ENCODE results near the gene TMEM238. TPM values are rescaled to one million over a fixed set of nuclear protein-coding genes. Genes with fewer than 3 reads are reported as not detected.
A peak's percentile ranks its signal among the peaks of the same experiment; 100 is the strongest.

The TMEM238 gene
- total RNA-seq, 5 donors from 2014 or later (not counting 1 experiment from before 2014, with no cell fraction given): 10.8 to 23.2 (median 20.0) TPM

DNA sequence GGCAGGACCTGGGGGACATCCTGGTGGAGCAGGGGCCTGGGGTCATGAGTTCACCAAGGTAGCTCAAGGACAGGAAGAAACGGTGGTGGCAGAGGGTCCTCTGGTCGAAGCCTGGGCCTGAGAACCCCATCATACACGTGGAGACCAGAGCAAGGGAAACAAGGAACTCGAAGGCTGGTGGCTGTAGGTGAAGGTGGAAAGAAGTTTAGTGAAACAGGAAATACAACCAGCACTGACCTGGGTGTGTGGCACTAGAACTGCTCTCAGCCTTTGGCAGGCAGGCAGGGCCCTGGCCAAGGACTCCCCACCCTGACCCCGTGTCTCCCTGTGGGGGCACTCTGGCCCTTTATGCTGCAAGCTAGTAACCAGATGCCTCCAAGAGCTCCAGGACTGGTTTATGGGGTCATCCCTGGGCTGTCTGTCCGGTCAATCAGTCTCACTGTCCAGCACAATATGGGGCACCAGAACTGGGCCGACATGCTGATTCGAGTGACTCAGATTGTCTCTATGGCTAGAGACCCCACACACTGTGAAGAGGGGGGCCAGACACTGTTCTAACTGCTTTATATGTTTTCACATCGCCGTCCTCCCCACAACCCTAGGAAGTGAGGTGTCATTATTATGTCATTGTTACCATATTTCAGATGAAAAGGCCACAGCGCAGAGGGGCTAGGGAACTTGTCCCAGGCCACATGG is 33.3 kb downstream of the TMEM238 start:
- Mint-ChIP-seq H3K27me3 (peaks cover 24 to 38% of the 10 kb centered on the region in 2 donors), H3K9me3 (no peaks in the 10 kb centered on the region), H3K27ac (peak overlapping the region in 1 of 2 donors; percentile 43), H3K36me3 (no peaks in the 10 kb centered on the region), H3K4me1 (peaks cover 19 to 33% (median 20%) of the 10 kb centered on the region in 3 donors), H3K4me3 (no peak overlapping the region)
- Histone ChIP-seq H3K27ac (ENCODE audit: low read length) (no peak overlapping the region), H3K4me3 (ENCODE audit: control insufficient read depth in 1 of 2, extremely low read depth in 1 of 2, low read length in 1 of 2) (no peak overlapping the region), H3K4me1 (ENCODE audit: control insufficient read depth in 1 of 2, extremely low read depth in 1 of 2, insufficient read depth in 2 of 2, low read length in 2 of 2) (peaks cover 0 to 33% of the 10 kb centered on the region in 2 experiments), H3K27me3 (replicated peaks in 1 of 2; ENCODE audit: control insufficient read depth in 2 of 2, extremely low read depth in 1 of 2, insufficient read depth in 2 of 2, low read length in 1 of 2) (peaks cover 0 to 57% of the 10 kb centered on the region in 2 experiments), H3K36me3 (ENCODE audit: control insufficient read depth in 2 of 2, extremely low read depth in 1 of 2, insufficient read depth in 1 of 2, low read length in 1 of 2) (no peaks in the 10 kb centered on the region), H3K9me3 (no peaks in the 10 kb centered on the region)
- ATAC-seq (replicated peaks in 1 of 4) (no peak), DNase-seq (no peak)
- CTCF ChIA-PET: no interaction called here
- POLR2A ChIA-PET: interaction anchor here in 1 of 2 donors (0.5 kb wide), 1 partner anchor 56 kb away, joined by 3 read pairs; no protein-coding TSS in a partner anchor
- 65% methylated on average over 8 of the region's 11 CpGs for WGBS (ENCODE audit: insufficient coverage)

DNA sequence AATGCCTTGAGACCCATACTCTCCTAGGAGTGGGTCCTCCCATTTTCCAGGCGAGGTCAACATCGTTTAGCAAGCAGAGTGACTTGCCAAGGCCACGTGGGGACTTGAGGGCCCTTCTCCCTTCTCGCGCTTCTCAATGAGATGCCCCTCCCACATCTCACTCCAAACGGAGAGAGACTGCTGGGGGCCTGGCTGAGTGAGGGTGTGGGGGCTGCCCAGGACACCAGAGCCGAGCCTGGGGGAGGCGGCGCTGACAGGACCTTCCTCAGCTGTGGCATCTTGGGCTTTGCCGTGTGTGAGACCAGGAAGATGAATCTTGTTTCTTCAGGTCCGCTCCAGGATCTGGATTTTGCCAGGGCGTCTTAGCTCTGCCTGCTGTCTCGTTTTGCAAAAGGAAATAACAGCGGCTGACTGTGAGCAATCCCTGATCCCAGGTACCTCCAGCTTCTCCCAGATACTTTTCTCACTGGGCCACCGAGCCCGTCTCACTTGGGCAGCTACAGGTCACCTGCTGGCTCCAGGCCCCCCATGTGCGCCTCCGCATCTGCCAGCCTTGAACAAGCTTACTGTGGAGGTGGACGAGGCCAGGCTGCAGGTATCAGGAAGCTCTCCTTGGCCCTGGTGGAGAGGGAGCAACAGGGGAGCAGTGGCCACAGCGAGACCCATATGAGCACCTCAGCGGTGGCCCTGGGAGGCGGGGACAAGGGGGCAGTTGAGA is 35.6 kb downstream of the TMEM238 start:
- ChIA-PET POLR2A (interaction anchor here in 1 of 2 donors (1.6 kb wide), 1 partner anchor 10 kb away, joined by 5 read pairs; the partner anchor contains the start of gene KMT5C), CTCF (interaction anchor here in 1 of 2 donors (0.6 kb wide), 1 partner anchor 122 kb away, joined by 3 read pairs; no protein-coding TSS in a partner anchor)

DNA sequence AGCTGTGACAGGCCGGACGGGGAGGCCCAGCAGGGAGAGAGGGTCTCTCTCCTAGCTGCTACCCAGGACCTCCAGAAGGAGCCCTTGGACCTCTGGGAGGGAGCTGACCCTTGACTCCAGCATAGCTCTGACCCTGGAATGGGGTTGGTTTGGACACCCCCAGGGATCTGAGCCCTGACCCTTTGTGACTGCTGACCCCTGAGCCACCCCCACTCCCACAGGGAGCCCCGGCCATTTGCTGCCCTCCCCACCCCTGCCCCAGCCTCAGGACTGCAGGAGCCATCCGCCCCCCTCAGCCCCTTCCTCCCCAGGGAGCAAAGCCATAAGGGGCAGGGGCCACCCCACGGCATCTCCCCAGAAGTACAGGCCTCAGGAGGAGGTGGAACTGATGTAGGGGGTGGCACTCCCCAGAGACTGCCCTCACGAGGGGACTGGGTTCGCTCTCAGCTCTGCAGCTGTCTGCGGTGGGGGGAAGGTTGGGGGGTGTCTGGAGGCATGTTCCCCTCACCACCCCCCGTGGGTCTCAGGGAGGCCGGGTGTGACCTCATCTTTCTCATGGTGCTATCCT is 36.6 kb downstream of the TMEM238 start:
- Mint-ChIP-seq H3K27ac (no peak overlapping the region), H3K9me3 (no peaks in the 10 kb centered on the region), H3K27me3 (peaks cover 15 to 22% of the 10 kb centered on the region in 2 donors), H3K4me1 (peaks cover 7 to 15% (median 8%) of the 10 kb centered on the region in 3 donors), H3K36me3 (peaks cover 16% of the 10 kb centered on the region), H3K4me3 (no peak overlapping the region)
- H3K27ac ChIP-seq (ENCODE audit: low read length): no peak overlapping the region
- peaks cover 3 to 10% of the 10 kb centered on the region in 2 donors for H3K36me3 ChIP-seq (ENCODE audit: control insufficient read depth in 2 of 2, extremely low read depth in 1 of 2, insufficient read depth in 1 of 2, low read length in 1 of 2)
- H3K27me3 ChIP-seq (replicated peaks in 1 of 2; ENCODE audit: control insufficient read depth in 2 of 2, extremely low read depth in 1 of 2, insufficient read depth in 2 of 2, low read length in 1 of 2): peaks cover 0 to 28% of the 10 kb centered on the region in 2 experiments
- no peak overlapping the region for H3K4me3 ChIP-seq (ENCODE audit: control insufficient read depth in 1 of 2, extremely low read depth in 1 of 2, low read length in 1 of 2)
- WGBS (ENCODE audit: insufficient coverage): no CpG with 5 or more reads among the region's 10 CpGs
- H3K4me1 ChIP-seq (ENCODE audit: control insufficient read depth in 1 of 2, extremely low read depth in 1 of 2, insufficient read depth in 2 of 2, low read length in 2 of 2): peaks cover 0 to 9% of the 10 kb centered on the region in 2 experiments
- DNase-seq (no peak), ATAC-seq (replicated peaks in 1 of 4) (no peak)
- CTCF ChIA-PET: no interaction called here
- H3K9me3 ChIP-seq: no peaks in the 10 kb centered on the region
- POLR2A ChIA-PET: interaction anchor here in 1 of 2 donors (1.6 kb wide), 1 partner anchor 9 kb away, joined by 5 read pairs; the partner anchor contains the start of gene KMT5C

More for the DNA sequence above, 35.6 kb downstream of the TMEM238 start:
- Histone ChIP-seq H3K4me1 (ENCODE audit: control insufficient read depth in 1 of 2, extremely low read depth in 1 of 2, insufficient read depth in 2 of 2, low read length in 2 of 2) (peaks cover 0 to 18% of the 10 kb centered on the region in 2 experiments), H3K36me3 (ENCODE audit: control insufficient read depth in 2 of 2, extremely low read depth in 1 of 2, insufficient read depth in 1 of 2, low read length in 1 of 2) (peaks cover 2 to 3% of the 10 kb centered on the region in 2 donors), H3K4me3 (ENCODE audit: control insufficient read depth in 1 of 2, extremely low read depth in 1 of 2, low read length in 1 of 2) (no peak overlapping the region), H3K27ac (ENCODE audit: low read length) (no peak overlapping the region), H3K27me3 (replicated peaks in 1 of 2; ENCODE audit: control insufficient read depth in 2 of 2, extremely low read depth in 1 of 2, insufficient read depth in 2 of 2, low read length in 1 of 2) (peaks cover 0 to 38% of the 10 kb centered on the region in 2 experiments), H3K9me3 (no peaks in the 10 kb centered on the region)
- ATAC-seq (replicated peaks in 1 of 4) (no peak), DNase-seq (no peak)
- Mint-ChIP-seq H3K4me3 (no peak overlapping the region), H3K9me3 (no peaks in the 10 kb centered on the region), H3K27me3 (peaks cover 24 to 32% of the 10 kb centered on the region in 2 donors), H3K27ac (no peak overlapping the region), H3K4me1 (peaks cover 16 to 24% (median 18%) of the 10 kb centered on the region in 3 donors), H3K36me3 (peaks cover 11% of the 10 kb centered on the region)
- WGBS (ENCODE audit: insufficient coverage): 95% methylated on average over 10 of the region's 22 CpGs

DNA sequence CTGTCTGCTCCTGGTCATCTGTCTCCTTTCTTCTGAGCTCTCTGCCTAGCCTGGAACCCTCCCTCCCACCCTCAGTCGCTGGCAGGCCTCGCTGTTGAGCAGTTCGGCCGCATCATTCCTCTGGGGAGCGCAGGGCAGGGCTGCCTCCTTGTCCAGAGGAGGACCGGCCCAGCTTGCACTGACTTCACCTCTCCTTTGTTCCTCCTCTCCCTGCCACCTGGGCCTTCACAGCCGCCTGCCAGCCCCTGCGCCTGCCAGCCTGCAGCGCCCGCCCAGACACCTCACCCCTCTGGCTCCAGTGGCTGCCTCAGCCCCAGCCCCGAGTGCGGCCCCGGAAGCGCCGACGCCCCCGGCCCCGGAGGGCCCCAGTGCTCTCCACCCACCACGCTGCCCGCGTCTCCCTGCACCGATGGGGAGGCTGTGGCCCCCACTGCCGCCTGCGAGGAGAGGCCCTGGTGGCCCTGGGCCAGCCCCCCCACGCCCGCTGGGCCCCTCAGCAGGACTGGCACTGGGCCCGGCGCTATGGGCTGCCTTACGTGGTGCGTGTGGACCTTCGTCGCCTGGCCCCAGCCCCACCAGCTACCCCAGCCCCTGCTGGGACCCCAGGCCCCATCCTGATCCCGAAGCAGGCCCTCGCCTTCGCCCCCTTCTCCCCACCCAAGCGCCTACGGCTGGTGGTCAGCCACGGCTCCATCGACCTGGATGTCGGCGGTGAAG is 37.2 kb downstream of the TMEM238 start:
- WGBS (ENCODE audit: insufficient coverage): 93% methylated on average over 31 of the region's 41 CpGs
- Histone ChIP-seq H3K9me3 (no peaks in the 10 kb centered on the region), H3K4me1 (ENCODE audit: control insufficient read depth in 1 of 2, extremely low read depth in 1 of 2, insufficient read depth in 2 of 2, low read length in 2 of 2) (peaks cover 0 to 3% of the 10 kb centered on the region in 2 experiments), H3K27me3 (replicated peaks in 1 of 2; ENCODE audit: control insufficient read depth in 2 of 2, extremely low read depth in 1 of 2, insufficient read depth in 2 of 2, low read length in 1 of 2) (peaks cover 0 to 22% of the 10 kb centered on the region in 2 experiments), H3K27ac (ENCODE audit: low read length) (no peak overlapping the region), H3K4me3 (ENCODE audit: control insufficient read depth in 1 of 2, extremely low read depth in 1 of 2, low read length in 1 of 2) (no peak overlapping the region), H3K36me3 (ENCODE audit: control insufficient read depth in 2 of 2, extremely low read depth in 1 of 2, insufficient read depth in 1 of 2, low read length in 1 of 2) (peaks cover 3 to 13% of the 10 kb centered on the region in 2 donors)
- no peaks in the 10 kb centered on the region for H3K9me3 Mint-ChIP-seq
- H3K36me3 Mint-ChIP-seq: peaks cover 16% of the 10 kb centered on the region
- no peak overlapping the region for H3K4me3 Mint-ChIP-seq
- peaks cover 3 to 10% (median 5%) of the 10 kb centered on the region in 3 donors for H3K4me1 Mint-ChIP-seq
- no peak for DNase-seq
- no peak overlapping the region for H3K27ac Mint-ChIP-seq
- ChIA-PET POLR2A (interaction anchor here in 1 of 2 donors (1.6 kb wide), 1 partner anchor 8 kb away, joined by 5 read pairs; the partner anchor contains the start of gene KMT5C), CTCF (no interaction called here)
- H3K27me3 Mint-ChIP-seq: peaks cover 9 to 16% of the 10 kb centered on the region in 2 donors
- ATAC-seq (replicated peaks in 1 of 4): peak in 1 of 4 experiments; percentile 16

DNA sequence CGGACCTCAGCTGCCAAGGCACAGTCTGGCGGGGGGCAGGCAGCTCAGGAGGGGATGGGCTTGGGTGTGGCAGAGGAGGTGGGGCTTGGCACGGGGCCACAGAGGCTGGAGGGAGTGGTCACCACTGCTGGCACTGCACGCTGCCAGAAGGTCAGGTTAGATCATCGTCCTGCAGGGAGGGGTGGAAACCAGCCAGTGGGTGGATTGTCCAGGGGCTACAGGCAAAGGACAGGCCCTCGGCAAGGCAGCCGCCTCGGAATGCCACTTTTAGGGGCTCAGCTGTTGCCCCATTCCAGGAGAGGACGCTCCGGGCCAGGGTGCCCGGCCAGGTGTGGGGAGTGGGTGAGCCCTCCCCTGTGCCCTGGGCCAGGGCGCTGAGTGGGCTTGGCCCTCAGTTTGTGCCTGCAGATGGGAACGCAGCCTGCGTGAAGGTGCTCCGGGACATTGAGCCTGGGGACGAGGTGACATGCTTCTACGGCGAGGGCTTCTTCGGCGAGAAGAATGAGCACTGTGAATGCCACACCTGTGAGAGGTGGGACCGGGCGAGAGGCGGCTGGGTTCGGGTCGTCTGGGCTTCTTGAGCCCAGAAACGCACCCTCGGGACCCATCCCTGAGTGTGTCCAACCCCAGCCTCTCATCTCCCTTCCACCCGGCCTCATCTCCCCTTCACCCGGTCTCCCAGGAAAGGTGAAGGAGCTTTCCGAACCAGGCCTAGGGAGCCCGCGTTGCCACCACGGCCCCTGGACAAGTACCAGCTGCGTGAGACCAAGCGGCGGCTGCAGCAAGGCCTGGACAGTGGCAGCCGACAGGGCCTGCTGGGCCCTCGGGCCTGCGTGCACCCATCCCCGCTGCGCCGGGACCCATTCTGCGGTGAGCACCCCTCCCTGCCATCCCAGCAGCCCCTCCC is 38.0 kb downstream of the TMEM238 start:
- Histone ChIP-seq H3K27me3 (replicated peaks in 1 of 2; ENCODE audit: control insufficient read depth in 2 of 2, extremely low read depth in 1 of 2, insufficient read depth in 2 of 2, low read length in 1 of 2) (peaks cover 0 to 14% of the 10 kb centered on the region in 2 experiments), H3K27ac (ENCODE audit: low read length) (no peak overlapping the region), H3K9me3 (no peaks in the 10 kb centered on the region), H3K4me1 (ENCODE audit: control insufficient read depth in 1 of 2, extremely low read depth in 1 of 2, insufficient read depth in 2 of 2, low read length in 2 of 2) (peaks cover 2 to 9% of the 10 kb centered on the region in 2 experiments), H3K36me3 (ENCODE audit: control insufficient read depth in 2 of 2, extremely low read depth in 1 of 2, insufficient read depth in 1 of 2, low read length in 1 of 2) (peaks cover 3 to 13% of the 10 kb centered on the region in 2 donors), H3K4me3 (ENCODE audit: control insufficient read depth in 1 of 2, extremely low read depth in 1 of 2, low read length in 1 of 2) (no peak overlapping the region)
- POLR2A ChIA-PET: no interaction called here
- no peak overlapping the region for H3K4me3 Mint-ChIP-seq
- ATAC-seq (replicated peaks in 1 of 4) (peak in 1 of 4 experiments; percentile 11), DNase-seq (no peak)
- CTCF ChIA-PET: no interaction called here
- peaks cover 16% of the 10 kb centered on the region for H3K36me3 Mint-ChIP-seq
- H3K27me3 Mint-ChIP-seq: peaks cover under 1 to 8% of the 10 kb centered on the region in 2 donors
- WGBS (ENCODE audit: insufficient coverage): 91% methylated on average over 31 of the region's 43 CpGs
- H3K4me1 Mint-ChIP-seq: peaks cover 1 to 7% (median 5%) of the 10 kb centered on the region in 3 donors
- H3K9me3 Mint-ChIP-seq: no peaks in the 10 kb centered on the region
- H3K27ac Mint-ChIP-seq: no peak overlapping the region

Data from T-cell (primary cell).